Activated B cell treated with CpG ODN at 0.5 μM for 24 hours (primary cell): ENCODE results near the gene DNAH3. TPM values are rescaled to one million over a fixed set of nuclear protein-coding genes. Genes with fewer than 3 reads are reported as not detected.

Source experiments
- ATAC-seq: fragments of 200-7000 bp; cut with Tn5 transposase; one replicate; pipeline ENCODE4 v1.10.0; 2021; ENCODE audit warnings: low read depth, mild to moderate bottlenecking, moderate library complexity
- CTCF ChIA-PET: fragments of 350-600 bp; sonication (Branson Sonifier 250); formaldehyde crosslinking; loops from one replicate; lab custom pipeline; 2021; ENCODE audit warnings: antibody characterized with exemption; lab: Charles Lee
- POLR2A ChIA-PET: fragments of 350-600 bp; sonication (Branson Sonifier 250); formaldehyde crosslinking; loops from one replicate; lab custom pipeline; 2021; ENCODE audit warnings: antibody characterized with exemption; lab: Charles Lee
- DNase-seq: peaks from one replicate; pipeline ENCODE4 v3.0.0; 2022
- H3K27ac Mint-ChIP-seq: one replicate; pipeline ENCODE4 v1.8.0; 2020; ENCODE audit warnings: mixed read lengths
- H3K27me3 Mint-ChIP-seq: one replicate; pipeline ENCODE4 v1.8.0; 2021; ENCODE audit warnings: mixed read lengths
- H3K36me3 Mint-ChIP-seq: one replicate; pipeline ENCODE4 v1.8.0; 2021; ENCODE audit warnings: low read depth, mixed read lengths
- H3K4me1 Mint-ChIP-seq: one replicate; pipeline ENCODE4 v1.8.0; 2021; ENCODE audit warnings: mixed read lengths
- H3K4me3 Mint-ChIP-seq: one replicate; pipeline ENCODE4 v1.8.0; 2020; ENCODE audit warnings: mild to moderate bottlenecking, mixed read lengths
- H3K9me3 Mint-ChIP-seq: one replicate; pipeline ENCODE4 v1.8.0; 2020; ENCODE audit warnings: mixed read lengths
- CTCF ChIP-seq: fragments of 200-600 bp; IDR thresholded peaks from one replicate; pipeline ENCODE4 v1.8.0; 2022; ENCODE audit warnings: antibody characterized with exemption, mild to moderate bottlenecking
- intact Hi-C: fragments of 100-400 bp; cut with micrococcal nuclease; formaldehyde crosslinking; loops from one replicate; pipeline ENCODE4 v1.15.1; 2024
- total RNA-seq: library from RNA; stranded (reverse); gene quantifications from 2 replicates; pipeline ENCODE4 v1.2.3, GENCODE V29; 2022

The DNAH3 gene
- total RNA-seq, 1 donor from 2014 or later = not detected

DNA sequence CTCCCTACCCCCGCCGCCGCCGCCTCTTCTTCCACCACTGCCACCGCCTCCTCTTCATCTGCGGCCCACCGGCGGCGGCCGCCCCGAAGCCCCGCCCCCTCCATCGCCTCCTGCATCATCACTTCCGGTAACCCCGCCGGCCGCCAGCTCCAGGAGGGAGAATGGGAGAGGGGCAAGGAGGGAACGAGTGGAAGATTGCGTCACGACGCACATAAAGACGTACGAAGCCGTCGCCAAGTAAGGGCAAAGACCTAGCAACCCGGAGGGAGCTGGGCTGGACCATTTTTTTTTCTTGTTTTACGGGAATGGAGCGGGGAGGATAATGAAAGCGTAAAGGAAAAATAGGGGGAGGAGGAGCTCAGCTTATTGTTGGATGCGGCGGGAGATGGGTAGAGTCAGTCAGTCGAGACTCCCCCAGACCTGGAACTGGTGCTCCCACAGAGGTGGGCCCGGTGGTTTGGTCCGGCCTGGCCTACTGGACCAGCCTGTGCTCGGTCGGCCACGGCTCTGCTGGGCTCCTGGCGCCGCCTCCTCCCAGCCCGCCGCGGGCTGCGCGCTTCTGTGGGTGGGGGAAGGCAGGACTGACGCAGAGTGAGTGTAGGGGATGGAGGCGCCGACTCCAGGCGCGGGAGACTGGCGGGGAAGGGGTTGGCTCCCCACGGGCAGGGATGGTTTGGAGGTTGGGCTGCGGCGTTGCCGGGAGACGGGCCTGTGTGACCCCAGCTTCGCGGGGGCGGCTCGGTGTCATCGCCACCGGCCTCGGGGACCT is 250.2 kb downstream of the DNAH3 start, which contains the start of the genes DCUN1D3 and LYRM1:
Gene DCUN1D3 (minus strand): TSS at position 60 of the 769 bp plus-strand sequence. CDS start 37,820 bp downstream, outside the sequence.
Gene LYRM1 (plus strand): TSS at position 473 of the 769 bp plus-strand sequence. CDS start 14,785 bp downstream, outside the sequence.
- peak; percentile 75 for DNase-seq
- no peaks in the 10 kb centered on the region for H3K27me3 Mint-ChIP-seq
- H3K27ac Mint-ChIP-seq = peak within 1 kb of the TSS; percentile 95
- peak; percentile 76 for ATAC-seq
- POLR2A ChIA-PET = interaction anchor here (0.6 to 2.4 kb wide), 6 partner anchors 11 to 1291 kb away, joined by 3 to 21 read pairs (median 4); no protein-coding TSS in a partner anchor
- H3K4me1 Mint-ChIP-seq = peaks cover 61% of the 10 kb centered on the region
- no peak for TF ChIP-seq CTCF
- H3K36me3 Mint-ChIP-seq = peaks cover 18% of the 10 kb centered on the region
- H3K4me3 Mint-ChIP-seq = peak within 1 kb of the TSS; percentile 91
- CTCF ChIA-PET = interaction anchor here (1.0 kb wide), 1 partner anchor 25 kb away, joined by 3 read pairs; no protein-coding TSS in a partner anchor
- no peaks in the 10 kb centered on the region for H3K9me3 Mint-ChIP-seq
- intact Hi-C loops = loop anchor here (1.0 to 10.0 kb wide), 7 partner anchors 26 to 1290 kb away; partner anchors contain the start of genes ERI2, REXO5 and THUMPD1

DNA sequence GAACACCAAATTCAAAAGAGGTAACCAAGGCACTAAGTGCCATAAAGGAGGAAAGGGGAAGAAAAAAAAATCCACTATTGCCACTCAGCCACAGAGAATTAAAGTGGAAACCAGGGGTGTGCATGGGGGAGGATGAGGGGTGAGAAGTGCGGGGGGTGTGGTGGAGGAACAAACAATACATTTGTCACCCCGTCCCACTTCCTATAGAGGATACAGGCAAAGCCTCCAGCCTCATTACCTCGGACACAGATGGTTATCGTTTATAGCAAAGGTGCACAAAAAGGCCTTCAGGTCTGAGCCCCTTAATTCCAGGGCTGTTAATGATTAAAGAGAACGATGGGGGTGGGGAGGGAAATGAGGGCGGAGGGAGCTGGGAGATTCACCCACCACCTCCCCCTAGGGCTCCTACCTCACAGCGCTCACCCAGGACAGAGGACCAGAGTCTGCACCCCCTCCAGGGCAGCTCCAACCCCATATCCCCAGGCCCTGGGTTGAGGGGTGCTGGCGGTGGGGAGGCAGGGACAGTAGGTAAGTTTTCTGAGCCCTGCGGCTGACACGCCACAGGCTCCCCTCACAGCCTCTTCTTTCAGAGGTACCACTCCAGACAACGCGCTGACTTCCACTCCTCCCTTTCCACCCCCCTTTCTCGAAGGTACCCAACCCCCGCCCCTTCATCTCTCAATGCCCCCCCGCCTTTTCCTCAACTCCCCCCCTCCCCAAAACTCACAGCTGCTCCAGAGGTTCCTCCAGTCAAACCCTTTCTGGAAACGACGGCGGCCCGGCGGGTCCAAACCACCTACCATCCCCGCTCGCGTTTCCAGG is 251.0 kb downstream of the DNAH3 start:
- Mint-ChIP-seq H3K9me3 (no peaks in the 10 kb centered on the region), H3K36me3 (peaks cover 21% of the 10 kb centered on the region), H3K4me3 (peak overlapping the region; percentile 91), H3K27me3 (no peaks in the 10 kb centered on the region), H3K27ac (peak overlapping the region; percentile 95), H3K4me1 (peaks cover 54% of the 10 kb centered on the region)
- TF ChIP-seq CTCF = no peak
- no peak for DNase-seq
- ATAC-seq = no peak
- POLR2A ChIA-PET = interaction anchor here (0.8 to 2.4 kb wide), 4 partner anchors 10 to 29 kb away, joined by 3 to 21 read pairs (median 4); no protein-coding TSS in a partner anchor
- intact Hi-C loops = loop anchor here (1.0 to 10.0 kb wide), 7 partner anchors 25 to 1291 kb away; partner anchors contain the start of genes ERI2, REXO5 and THUMPD1
- CTCF ChIA-PET = interaction anchor here (1.0 kb wide), 1 partner anchor 24 kb away, joined by 3 read pairs; no protein-coding TSS in a partner anchor

DNA sequence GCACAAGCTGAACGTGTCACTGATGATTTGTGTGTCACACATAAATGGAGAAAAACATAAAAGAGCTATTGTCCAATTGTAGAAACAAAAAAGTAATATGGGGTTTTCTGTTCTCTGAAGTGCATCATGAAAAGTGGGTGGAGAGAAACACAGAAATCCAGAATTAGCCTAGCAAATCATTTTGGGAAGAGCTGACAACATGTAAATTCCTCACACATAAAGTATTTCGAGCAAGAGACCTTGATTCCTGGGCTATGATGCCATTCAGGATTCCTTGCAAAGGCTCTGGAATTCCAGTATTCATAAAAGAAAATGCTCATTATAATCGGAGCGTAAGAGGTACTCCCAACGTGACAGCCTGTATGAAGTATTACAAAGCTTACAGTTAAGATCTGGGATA is 251.6 kb downstream of the DNAH3 start:
- no peak for TF ChIP-seq CTCF
- CTCF ChIA-PET = no interaction called here
- Mint-ChIP-seq H3K4me1 (peaks cover 48% of the 10 kb centered on the region), H3K27me3 (no peaks in the 10 kb centered on the region), H3K4me3 (peak overlapping the region; percentile 91), H3K27ac (peak overlapping the region; percentile 95), H3K9me3 (no peaks in the 10 kb centered on the region), H3K36me3 (peaks cover 21% of the 10 kb centered on the region)
- ATAC-seq (no peak), DNase-seq (no peak)
- intact Hi-C loops = no loop called here
- POLR2A ChIA-PET = interaction anchor here (2.4 kb wide), 1 partner anchor 25 kb away, joined by 21 read pairs; no protein-coding TSS in a partner anchor

GRCh38 chr16:20897922-20898321 is 252.7 kb downstream of the DNAH3 start:
- Mint-ChIP-seq H3K4me1 (peaks cover 36% of the 10 kb centered on the region), H3K27me3 (no peaks in the 10 kb centered on the region), H3K27ac (no peak overlapping the region), H3K36me3 (peaks cover 24% of the 10 kb centered on the region), H3K4me3 (no peak overlapping the region), H3K9me3 (no peaks in the 10 kb centered on the region)
- CTCF ChIA-PET = no interaction called here
- TF ChIP-seq CTCF = no peak
- intact Hi-C loops = no loop called here
- DNase-seq (no peak), ATAC-seq (no peak)
- POLR2A ChIA-PET = no interaction called here
